ENCODE results near the gene LYRM9.

DNA sequence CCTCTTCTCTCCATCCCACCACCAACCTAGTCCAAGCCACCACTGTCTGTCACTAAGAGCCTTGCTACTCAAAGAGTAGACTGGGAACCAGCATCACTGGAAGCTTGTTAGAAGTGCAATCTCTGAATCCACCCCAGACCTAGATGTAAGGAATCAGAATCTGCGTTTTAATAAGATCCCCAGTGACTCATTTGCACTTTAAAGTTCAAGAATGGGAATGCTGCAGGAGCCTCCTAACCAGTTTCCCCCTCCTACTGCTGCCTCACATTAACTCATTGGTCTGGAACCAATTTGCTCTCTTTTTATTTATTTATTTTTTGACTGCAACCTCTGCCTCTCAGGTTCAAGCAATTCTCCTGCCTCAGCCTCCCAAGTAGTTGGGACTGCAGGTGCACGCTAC is 19.8 kb upstream of the LYRM9 start:
- TF ChIP-seq ZNF24 (IDR thresholded peaks at IDR 0.05) (no peak), CHD4 (IDR thresholded peaks at IDR 0.05) (no peak)

All from GM12878 (cell line).